Suppressor macrophage (primary cell): ENCODE data around the gene HIVEP2.

Experiments used
- DNase-seq, 4 experiments: peaks; one replicate each; pipeline ENCODE4 v3.0.0-alpha.2; 2020 to 2022

The HIVEP2 gene

DNA sequence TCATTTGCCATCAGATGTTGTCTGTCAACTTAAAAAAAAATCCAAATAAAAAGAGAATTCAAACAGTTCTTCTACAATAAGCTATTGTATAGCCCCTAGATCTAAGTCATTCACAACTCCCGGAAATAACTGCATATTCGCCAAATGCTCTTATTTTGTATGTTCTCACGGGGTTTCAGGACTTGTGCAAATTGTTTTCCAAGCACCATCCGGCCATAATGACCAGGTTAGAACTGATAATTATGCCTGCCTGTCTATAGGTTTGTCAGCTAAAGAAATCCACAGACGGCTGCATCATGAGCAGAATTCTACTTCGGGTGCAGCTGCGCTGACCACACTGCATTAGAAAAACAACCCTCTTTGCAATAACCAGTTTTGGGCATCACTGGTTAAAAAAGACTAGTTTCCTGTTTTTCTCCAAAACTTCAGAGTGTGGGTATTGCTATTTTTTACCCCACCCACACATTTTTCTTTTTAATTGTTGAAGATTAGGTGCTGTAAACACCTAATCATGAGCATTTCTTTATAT, 87.7 kb downstream of the HIVEP2 start:
- peak in 1 of 4 experiments; percentile 30 for DNase-seq

DNA sequence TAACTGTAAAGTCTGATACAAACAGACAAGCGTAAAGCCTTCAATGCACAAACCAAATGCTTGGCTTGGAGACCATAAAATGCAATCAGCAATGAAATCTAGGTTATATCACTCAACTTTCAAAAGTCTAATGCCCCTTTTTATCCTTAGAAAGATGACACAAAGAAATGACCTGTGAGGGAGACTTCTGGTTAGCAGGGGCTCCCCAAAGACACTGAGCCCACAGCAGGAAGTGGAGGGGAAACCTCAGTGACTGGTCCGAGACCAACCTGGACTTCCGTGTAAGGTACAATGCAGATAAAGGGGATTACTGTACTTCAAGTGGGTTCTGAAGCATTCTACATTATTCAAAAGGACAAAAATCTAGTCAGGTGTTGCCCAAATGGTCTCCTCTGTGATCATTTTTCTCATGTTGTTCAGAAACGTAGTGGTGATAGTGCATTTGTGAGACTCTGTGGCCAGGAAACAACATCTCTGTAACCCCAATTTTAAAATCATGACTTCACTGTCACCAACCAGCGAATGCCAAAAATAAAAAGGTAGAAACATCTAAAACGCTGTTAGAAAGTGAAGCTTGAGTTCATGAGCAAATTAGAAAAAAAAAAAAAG, 88.2 kb downstream of the HIVEP2 start:
- DNase-seq: no peak

DNA sequence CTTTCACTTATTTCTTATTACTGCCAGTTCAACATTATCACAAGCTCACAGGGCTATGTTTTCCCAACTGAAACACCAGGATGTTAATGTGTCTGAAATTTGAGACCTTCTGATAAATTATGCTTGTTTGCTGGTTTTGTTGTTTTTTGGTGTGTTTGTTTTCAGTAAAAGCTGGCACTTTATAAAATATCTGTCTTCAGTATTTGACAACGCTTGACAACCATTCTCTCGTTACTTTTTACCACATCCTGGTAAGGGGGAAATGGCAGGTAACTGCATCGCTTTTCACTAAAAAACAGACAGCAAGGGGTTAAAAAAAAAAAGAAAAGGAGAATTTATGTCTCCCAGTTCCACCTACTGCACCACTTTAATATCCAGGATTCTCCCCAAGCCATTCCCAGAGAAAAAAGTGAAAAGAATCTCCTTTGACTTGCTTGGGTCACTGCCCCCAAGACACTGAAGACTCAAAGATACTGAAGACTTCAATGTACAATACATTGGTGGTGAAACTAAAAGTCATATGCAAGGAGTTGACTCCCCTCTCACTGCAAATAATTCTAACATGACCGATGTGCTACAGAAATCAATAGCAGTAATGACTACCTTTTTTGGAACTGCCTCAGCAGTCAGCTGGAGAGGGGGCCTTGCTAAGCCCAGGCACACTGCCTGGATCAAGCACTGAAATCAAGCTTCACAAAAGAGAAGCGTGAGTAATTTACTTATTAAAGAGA, 88.9 kb downstream of the HIVEP2 start:
- DNase-seq: no peak

DNA sequence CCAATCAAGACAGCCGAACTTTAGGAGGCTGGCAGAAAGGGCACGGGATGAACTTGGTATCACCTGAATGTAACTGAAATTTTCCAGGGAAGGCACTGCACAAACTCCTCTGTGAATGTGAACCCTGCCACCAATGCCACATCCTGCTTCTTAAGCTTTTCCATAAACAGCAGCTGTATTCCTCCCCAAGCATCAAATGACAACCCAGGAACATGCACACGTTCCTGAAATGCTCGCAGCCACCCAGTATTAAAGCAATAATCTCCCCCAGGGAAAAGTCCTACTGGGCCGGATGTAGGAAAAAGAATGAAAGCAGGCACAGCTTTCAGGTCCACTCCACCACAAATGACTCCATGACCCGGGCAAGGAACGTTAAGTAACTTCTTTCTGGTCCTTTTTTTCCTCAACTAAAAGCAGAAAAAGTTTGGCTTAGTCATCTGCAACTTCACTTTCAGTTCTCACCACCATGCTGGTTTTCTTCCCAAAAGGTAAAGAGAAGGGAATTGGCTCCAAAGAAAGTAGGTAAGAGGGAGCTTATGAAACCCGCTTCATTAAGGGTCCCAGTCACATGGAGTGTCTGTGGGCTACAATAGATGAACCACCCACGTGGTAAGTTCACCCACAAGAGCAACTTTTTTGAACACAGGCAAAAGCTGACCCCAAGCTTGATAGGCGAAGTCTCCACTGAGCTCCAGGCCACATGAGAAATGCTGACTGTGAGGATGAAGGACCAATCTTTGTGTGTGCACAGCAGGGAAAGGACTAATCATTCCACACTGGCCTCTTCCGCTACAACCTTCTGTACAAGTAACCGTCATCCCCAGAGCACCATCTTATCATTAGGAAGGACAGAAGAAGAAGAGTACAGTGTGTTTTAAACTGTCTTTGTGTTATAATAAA, 90.1 kb downstream of the HIVEP2 start:
- DNase-seq: no peak

DNA sequence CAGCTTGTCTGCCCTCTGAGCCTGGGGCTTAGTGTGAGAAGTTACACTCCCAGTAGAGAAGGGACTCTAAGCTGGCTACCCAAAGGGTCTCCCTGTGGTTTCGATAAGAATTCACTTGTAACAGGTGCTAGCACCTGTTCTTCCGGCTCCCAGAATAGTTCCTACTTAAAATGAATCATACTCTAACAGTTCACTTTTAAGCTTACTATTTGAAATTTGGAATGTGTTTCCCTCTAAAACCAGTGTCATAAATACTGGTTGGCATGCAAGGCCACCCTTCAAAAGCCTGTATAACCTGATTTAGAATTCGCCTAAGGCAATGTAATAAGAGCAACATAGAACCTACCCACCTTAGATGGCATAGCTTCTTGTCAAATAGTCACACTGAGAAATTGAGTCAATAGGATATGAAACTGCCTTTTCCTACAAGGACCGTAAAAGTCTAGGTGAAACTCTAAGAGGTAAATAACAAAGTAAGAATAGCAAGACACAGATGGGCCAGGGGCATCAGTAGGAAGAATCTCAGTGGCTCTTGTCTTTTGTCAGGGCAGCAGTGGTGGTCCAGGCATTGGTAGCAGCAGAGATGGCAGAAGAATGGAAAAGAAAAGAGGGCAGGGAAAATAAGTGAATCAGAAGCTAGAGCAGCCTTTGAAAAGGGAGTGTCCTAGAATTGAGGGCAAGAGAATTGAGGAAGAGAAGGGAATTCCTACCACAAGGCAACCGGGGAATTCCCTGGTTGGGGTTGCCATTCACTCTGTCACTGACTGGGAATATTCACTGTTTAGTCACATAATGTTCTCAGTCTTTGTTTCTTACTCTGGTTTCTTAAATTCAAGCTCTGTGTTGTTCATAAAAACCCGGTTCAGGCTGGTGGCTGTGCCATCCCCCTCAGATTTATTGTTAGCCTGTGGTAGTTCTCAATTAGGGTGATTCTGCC, 91.5 kb downstream of the HIVEP2 start:
- DNase-seq: peak in 2 of 4 experiments; percentile 37 to 39

DNA sequence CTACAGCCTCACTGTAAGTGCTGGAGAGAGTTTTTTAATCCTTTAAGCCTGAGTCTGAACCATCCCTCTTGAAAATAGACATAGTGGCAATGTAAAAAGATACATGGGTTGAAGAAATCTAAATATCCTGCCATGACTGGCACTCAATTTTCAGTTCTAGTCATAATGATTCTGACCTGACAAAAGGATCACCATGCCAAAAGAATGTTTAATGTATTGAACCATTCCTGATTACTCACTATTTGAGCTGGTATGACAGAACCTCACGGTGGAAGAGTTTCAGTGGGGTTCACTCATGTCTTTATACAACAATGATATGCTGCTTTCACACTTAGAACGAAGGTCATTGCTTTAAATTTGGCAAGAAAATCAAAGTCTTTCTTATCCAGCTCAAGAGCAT, 93.4 kb downstream of the HIVEP2 start:
- DNase-seq: no peak

DNA sequence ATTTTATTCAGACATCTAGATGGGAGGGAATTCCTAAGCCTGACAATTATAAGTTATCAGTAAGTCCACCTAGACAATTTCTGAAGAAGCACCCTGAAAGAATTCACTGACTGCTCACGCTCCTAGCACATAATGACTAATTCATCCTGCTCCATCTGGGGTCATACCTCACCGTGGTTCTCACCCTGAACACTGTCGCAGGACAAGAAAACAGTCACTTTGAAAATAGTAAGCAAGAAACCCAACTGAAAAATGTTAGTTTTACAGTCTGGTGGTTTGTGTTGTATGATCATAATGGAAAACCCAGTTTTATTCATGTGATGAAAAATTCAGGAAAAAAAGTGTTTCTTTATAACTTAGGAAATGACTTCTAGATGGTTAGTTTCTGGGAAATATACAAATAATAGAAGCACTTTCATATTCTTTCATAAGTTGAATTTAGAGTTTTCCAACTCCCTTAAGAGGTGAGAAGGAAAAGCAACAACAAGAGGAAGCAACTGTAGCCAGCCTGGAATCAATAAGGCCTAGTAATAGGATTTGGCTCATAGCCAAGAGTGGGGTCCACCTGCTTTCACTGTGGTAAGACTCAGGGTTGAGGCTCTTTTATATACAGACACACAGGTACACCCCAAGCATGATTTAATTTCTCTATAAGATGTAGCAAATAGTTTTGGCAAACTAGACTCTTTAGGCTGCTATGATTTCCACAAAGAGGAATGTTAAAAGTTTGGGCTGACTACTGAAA, 94.1 kb downstream of the HIVEP2 start:
- DNase-seq: no peak

DNA sequence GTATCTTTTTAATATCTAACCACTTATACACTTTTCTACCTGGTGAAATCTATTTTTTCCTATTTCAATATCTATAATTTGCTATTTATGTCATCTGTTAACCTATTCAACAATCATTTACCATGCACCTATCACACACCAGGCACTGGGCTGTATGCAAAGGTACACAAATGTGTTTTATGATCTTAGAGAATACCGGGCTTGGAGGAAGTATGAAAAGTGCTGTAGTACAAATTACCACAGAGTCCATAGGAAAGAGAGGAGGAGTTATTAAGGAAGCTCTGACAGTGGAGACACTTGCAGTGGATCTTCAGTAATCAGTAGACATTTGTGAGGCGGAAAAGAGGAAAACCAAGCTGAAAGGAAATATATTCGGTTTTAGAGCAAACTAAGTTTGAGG, 96.0 kb downstream of the HIVEP2 start:
- no peak for DNase-seq

DNA sequence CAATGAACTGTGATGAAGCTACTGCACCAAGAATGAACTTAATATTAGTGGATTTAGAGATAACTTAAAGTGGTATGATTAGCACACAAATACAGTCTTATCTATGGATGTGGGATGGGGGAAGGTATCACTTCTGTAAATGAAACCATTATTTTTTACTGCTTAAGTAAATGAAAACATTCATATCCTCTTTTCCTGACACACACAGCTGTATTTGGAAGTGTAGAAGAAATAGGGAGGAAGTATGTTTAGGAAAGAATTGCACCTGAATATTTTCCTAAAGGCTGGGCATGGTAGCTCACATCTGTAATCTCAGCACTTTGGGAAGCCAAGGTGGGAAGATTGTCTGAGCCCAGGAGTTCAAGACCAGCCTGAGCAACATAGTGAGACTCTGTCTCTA, 96.8 kb downstream of the HIVEP2 start:
- no peak for DNase-seq

DNA sequence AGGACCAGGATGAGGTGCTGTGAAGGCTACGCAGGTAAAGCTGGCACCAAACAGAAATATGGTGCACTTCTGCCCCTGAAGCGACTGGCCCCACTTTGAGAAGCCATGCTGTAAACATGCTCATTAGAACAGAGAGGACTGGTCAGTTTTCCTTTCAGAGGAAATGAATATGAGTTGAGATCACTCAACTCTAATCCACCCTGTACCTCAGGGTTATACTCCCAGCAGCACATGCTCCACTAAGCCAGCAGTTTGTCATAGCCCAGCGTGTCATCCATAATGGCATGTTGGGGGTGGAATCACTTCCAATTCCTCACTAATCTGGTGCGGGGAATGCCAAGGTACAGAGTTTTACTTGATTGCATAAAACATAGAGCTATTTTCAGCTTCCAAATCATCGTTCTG, 98.1 kb downstream of the HIVEP2 start:
- DNase-seq: no peak

DNA sequence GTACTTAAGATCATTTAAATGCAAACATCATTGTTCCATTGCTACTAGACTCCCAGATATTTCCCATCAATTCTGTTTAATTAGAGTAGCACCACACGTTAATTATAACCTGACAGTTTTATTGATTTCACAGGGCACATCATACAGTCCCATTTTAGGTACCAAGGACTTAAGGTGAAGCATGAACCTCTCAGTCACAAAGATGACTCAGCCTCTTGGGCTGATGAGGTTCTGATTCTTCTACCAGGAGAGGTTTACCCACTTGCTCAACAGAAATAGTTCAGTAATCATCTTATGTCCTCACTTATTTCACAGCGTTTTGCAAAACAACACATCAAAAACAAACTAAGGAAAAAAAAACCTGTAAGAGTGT, 98.5 kb downstream of the HIVEP2 start:
- no peak for DNase-seq

DNA sequence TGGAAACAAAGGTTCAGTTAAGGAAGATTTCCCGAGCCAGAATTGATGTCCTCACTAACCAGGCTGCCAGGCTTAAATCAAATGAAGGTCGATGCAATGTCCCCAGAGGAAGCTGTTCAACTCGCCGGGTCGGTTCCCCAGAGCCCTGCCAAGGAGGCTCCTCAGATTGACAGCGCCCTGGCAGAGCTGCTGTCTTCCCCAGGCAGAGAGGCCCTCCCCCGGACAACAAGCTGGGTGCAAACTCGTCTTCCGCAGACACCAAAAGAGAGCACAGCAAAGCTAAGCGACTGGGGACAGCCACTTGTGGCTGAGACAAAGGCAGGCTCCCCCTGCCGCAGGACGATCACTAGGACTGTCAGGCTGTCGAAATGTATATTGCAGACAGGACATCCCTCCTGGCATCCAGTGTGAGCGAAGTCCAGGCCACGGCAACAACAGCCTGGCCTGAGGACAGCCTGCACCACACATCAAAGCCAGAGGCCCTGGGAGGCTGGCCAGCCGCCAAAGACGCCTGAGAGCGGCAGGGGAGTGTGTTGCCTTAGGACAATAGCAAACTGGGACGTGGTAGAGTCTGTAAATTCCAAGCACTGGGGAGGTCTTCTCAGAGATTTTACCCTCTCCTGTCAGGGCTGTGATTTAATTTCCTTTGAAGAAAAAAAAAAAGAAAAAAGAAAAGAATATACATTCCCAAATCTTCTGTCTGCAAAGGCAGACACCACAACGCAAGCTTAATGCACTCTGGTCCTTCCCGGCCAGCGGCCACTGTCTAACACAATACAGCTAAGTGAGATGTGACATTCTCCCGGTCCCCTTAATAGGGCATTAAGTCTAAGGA, 99.1 kb downstream of the HIVEP2 start:
- DNase-seq: peak in 1 of 4 experiments; percentile 29

DNA sequence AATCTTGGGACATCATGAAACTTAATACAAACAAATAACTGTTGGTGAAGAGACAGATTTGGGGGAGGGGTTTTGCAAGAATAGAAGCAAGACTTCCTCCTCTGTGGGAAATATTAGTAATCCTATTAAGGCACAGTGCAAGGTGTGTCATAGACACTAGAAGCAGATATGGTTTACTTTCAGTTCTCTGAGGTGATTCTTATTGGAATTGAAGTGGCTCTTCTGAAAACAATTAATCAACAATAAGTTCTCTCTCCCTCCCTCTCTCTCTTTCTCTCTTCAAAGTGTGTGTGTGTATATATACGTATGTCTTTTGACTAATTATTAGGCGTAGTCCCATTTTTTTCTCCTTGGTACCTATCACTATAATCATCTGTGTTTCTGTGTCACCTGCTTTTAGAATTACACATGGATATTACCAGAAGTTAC, 99.8 kb downstream of the HIVEP2 start:
- peak in 1 of 4 experiments; percentile 30 for DNase-seq

DNA sequence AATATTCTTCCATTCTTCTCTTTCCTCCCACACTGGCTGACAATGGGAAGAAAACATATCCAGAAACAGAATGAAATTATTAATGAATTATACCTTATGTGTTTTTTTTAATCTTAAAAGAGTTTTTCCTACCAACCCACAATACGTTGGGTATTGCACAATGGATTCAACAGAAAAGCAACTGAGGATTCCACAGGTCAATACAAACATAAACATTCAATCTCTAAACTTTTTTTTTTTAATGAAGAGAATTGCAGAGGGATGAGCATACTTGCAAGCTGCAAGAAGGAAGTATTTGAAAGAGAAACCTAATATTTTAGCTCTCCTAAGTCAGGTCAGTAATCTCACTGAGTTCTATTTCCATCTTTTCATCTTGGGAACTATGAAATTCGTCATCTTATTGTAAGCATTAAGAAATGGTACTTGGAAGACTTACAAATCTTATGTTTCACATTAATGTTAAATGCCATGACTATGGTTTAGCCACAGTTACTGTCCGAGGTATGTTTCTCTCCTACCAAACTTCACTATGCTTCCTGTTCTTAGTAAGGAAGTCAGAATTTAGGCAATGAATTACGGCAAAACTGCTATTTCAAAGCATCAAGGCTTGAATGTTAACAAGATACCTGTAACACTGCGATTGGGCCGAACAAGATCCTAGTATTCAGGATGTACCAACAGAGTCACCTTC, 100.8 kb downstream of the HIVEP2 start:
- DNase-seq: peak in 2 of 4 experiments; percentile 39 to 47

DNA sequence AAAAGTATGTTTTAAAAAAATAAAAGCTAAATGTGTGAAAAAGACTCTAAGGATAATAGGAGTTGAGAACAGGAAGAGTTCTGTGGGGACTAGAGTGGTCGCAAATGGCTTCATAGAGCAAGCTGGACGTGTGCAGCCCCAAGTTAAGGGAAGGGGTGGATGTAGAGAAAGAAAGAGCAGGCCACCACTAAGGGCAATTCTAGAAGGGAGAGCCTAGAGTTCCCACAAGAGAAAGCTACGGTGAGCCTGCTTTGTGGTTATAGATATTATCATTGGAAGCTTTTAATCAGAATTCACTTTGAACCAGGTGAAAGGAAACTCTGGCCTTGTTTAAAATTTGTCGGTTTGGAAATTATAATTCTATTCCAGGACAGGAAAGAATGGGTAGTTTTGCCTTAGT, 101.6 kb downstream of the HIVEP2 start:
- DNase-seq: no peak

DNA sequence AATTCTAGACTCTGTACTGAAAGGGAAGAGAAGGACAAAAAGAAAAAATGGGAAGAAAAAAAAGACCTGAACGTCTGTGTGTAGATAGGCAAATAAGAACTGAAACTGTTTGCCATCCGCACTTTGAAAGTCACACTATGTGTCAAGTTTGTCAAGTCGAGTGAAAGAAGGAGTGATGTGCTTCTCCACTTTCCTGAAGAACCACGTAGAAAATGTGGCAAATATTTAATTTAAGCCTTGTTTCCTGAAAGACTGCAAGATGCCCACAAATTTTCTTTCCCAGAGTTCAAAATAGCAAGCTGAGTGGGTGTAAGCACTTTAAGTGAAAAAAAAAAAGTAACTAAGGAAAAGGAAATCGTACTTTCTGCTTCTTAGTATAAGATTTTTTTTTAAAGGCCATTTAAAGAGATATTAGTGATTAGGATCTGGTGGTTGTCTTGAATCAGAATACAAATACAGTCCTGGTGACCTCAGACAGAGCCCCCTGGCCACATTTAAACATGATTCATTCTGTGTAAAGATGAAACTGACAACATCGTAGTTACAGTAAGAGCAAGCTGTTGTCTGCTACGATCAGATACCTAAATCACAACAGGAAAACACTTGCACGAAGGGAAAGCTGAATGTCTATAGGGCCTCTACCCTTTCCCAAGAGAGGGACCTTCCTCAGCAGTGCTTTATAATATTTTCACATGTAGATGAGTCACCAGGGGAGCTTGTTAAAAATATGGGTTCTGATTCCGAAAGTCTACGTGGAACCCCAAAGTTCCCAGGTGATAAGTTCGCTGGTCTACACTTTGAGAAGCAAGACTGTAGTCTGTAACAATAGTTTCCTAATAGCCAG, 102.3 kb downstream of the HIVEP2 start:
- peak in 2 of 4 experiments; percentile 31 to 50 for DNase-seq

DNA sequence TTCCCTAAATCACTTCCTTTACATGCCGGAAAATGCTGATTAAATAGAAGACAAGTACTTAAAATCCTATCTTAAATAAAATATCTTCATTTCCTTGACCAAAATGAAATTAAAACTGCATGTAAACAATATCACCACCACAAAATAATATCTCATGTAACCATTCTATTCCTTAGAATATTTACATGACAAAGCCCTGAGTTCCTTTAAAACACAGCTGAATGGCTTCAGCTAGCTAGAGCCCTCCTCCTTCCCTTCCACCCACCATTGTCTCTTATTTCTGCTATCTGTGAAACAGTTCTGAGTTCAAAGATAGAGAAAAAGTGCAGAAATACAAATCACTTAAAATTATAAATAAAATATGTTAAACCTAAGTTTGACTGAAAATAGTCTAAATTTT, 103.1 kb downstream of the HIVEP2 start:
- peak in 3 of 4 experiments; percentile 34 to 52 (median 50) for DNase-seq

DNA sequence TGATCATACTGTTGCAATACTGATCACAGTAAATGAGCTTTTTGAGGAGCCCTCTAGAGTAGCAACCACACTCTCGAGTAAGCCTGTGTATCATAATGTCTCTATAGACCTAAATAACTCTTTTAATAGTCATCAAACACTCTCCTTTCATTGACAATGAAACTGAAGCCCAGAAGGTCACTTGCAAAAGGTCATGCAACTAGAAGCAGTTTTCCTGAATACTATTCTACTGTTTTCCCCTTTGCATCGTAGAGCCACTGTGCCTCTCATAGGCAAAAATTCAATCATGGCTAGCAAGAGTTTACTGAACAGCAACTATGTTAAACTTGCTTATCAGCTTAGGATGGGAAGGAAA, 105.3 kb downstream of the HIVEP2 start:
- DNase-seq: no peak
